Choroid plexus epithelial cell (primary cell): ENCODE results near the gene EIF3F.

Source experiments
- DNase-seq: peaks from one replicate; pipeline ENCODE4 v3.0.0-alpha.2; 2010; ENCODE audit warnings: low read depth
- H3K4me3 ChIP-seq: 2 replicates; pipeline ENCODE4 v1.5.1; 2011; ENCODE audit warnings: low read depth, mild to moderate bottlenecking, control low read depth, low read length, moderate library complexity
- TF ChIP-seq, protein P1 (sequence below): conservative IDR thresholded peaks from 2 replicates; pipeline ENCODE4 v1.5.1; 2011; ENCODE audit warnings: low read depth, mild to moderate bottlenecking, control low read depth, inconsistent platforms, low read length, moderate library complexity

The EIF3F gene

GRCh38 chr11:8036986-8037385 is 49.8 kb downstream of the EIF3F start:
- TF ChIP-seq, protein P1, sequence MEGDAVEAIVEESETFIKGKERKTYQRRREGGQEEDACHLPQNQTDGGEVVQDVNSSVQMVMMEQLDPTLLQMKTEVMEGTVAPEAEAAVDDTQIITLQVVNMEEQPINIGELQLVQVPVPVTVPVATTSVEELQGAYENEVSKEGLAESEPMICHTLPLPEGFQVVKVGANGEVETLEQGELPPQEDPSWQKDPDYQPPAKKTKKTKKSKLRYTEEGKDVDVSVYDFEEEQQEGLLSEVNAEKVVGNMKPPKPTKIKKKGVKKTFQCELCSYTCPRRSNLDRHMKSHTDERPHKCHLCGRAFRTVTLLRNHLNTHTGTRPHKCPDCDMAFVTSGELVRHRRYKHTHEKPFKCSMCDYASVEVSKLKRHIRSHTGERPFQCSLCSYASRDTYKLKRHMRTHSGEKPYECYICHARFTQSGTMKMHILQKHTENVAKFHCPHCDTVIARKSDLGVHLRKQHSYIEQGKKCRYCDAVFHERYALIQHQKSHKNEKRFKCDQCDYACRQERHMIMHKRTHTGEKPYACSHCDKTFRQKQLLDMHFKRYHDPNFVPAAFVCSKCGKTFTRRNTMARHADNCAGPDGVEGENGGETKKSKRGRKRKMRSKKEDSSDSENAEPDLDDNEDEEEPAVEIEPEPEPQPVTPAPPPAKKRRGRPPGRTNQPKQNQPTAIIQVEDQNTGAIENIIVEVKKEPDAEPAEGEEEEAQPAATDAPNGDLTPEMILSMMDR: no peak
- no peak for DNase-seq
- no peak overlapping the region for H3K4me3 ChIP-seq

DNA sequence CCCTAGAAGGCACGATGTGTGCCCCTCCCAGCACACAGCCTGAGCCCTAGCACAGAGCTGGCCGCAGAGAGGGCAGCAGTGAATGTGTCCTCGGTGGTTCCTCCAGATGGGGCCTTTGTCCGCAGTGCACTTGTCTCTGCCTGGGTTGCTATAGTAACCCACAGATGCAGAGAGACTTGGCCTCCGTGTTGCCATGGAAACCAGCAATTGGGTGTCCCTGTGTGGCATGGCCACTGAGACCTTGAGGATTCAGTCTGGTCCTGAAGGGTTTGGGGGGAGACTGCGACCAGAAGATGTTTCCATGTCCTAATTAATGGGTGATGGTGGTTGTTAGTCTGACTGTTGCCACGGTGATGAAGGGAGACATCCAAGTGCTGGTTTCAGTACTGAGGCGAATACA is 51.3 kb downstream of the EIF3F start:
- TF ChIP-seq, protein P1: no peak
- no peak overlapping the region for H3K4me3 ChIP-seq
- DNase-seq: no peak

DNA sequence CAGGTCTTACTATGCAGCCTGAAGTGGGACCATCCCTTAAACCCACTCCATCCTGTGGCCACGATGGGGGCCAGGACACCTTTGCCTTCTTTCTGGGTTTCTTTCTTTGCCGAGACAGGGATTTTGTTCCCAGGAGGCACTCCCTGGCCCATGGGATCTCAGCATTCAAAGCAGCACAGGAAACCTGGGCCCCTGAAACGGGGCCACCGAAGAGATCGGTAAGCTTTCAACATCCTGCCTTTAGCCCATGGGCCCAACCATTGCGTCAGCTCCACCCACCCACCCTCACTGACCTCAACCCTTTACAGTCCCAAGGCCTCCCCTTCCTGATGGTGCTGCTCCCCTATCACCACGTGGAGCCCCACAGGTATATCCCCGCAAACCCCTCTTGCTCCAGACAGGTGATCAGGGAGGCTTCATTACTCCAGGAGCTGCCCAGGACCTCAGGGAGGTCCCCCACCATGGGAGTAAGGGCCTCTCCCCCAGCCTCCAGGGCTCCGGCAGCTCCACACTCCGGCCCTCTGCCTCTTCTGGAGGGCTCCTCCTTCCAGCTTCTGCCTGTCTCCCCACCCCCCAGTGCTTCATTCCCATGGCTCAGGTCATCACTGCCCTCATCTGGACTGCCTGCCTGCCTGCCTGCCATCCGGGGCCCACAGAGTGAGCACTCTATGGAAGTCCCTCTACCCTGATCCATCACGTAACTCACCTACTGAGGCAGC is 51.8 kb downstream of the EIF3F start:
- TF ChIP-seq, protein P1: no peak
- DNase-seq: no peak
- no peak overlapping the region for H3K4me3 ChIP-seq

DNA sequence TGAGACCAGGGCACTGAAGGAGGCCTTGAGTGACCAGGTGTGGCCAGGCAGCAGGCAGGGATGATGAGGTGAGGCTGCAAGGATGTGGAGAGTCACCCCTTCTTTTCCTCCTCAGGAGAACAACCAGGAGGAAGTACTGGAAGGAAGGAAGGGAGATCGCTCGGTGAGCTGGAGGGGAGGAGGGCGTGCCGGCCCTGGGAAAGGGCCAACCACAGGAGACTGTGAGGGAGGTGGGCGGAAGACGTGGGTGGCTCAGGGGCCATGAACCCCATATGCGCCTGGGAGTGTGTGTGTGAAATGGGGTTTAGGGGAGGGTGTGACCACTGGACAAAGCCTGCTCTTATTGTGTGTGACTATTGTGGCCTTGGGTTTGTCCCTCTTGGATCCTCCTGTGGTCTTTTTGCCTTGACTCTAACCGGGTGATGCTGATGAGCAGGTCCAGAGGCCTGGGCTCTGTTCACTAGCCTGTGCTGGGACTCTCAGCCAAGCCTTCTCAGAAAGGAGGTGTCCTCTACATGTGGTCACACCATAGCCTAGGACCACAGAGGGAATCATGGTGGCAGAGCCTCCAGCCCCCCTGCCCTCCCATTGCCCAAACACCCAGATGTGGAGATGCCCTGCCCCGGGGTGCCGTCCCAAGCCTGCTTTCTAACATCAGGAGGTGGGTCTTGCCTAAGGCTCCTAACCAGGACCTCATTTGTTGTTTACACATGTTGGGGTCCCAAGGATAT is 52.6 kb downstream of the EIF3F start:
- DNase-seq: no peak
- no peak overlapping the region for H3K4me3 ChIP-seq
- TF ChIP-seq, protein P1: no peak

- peak; percentile 6 for DNase-seq
- TF ChIP-seq, protein P1: no peak
- H3K4me3 ChIP-seq: no peak overlapping the region
Measured at GRCh38 chr11:8040261-8040920, 53.3 kb downstream of the EIF3F start.

DNA sequence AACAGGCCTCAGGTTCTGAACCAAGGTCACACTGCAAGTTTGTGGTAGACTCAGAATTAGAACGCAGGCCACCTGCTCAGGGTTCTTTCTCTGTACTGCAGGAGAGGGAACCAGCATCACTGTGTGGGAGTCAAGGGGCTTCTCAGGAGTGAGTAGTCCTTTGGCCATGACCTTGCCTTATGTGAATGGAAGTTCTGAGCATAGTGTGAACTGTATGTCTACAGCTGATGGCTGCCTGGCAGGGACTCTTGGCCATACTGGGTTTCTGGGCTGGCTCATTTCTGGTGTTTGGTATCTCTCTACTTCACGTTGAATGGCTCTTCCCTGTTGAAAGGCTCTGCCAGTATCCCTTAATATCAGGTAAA is 53.8 kb downstream of the EIF3F start:
- no peak for DNase-seq
- TF ChIP-seq, protein P1: no peak
- H3K4me3 ChIP-seq: no peak overlapping the region
